GM21381 (cell line): ENCODE data around the gene SPRING1.
"Not testable (repeated sequence)": the region's sequence is repeated elsewhere in the genome, so short reads cannot be mapped to it uniquely, and the experiment has no call there.

Source experiments
- ATAC-seq: cut with Tn5 transposase; IDR thresholded peaks from one replicate; pipeline ENCODE4 v1.9.1; 2021; ENCODE audit warnings: mild to moderate bottlenecking, moderate library complexity; ENCODE audit not compliant: unreplicated experiment

The SPRING1 gene

DNA sequence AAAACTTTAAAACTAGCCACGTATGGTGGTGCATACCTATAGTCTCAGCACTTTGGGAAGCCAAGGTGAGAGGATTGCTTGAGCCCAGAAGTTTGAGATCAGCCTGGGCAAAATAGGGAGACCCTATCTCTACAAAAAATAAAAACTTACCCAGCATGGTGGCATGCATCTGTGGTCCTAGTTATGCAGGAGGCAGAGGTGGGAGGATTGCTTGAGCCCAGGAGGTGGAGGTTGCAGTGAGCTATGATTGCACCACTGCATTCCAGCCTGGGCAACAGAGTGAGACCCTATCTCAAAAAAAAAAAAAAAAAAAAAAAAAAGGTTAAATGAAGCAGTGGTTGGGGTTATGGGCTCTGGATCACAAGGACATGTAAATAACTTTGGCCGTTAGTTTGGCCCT lies 4.9 kb upstream of the SPRING1 start:
- ATAC-seq = not testable (repeated sequence)

DNA sequence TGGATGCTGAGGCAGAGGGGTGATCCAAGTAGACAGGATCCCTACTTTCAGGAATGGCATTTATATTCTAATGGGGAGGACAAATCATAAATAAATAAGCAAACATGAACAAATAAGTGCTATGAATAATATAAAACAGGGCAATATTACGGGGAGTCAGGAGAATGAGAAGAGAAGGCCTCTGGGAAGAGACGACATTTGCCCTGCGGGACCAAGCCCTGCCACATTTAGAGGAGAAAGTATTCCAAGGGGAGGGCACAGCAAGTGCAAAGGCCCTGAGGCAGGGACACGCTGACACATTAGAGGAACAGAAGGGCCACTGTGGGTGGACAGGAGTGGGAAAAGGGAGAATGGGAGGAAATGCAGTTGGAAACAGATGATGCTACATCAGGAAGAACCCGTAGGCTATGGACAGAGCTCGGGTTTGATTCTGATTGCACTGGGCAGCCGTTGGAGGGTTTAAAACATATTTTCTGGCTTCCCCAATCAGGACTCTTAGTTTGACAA lies 1.6 kb upstream of the SPRING1 start:
- ATAC-seq = no peak

DNA sequence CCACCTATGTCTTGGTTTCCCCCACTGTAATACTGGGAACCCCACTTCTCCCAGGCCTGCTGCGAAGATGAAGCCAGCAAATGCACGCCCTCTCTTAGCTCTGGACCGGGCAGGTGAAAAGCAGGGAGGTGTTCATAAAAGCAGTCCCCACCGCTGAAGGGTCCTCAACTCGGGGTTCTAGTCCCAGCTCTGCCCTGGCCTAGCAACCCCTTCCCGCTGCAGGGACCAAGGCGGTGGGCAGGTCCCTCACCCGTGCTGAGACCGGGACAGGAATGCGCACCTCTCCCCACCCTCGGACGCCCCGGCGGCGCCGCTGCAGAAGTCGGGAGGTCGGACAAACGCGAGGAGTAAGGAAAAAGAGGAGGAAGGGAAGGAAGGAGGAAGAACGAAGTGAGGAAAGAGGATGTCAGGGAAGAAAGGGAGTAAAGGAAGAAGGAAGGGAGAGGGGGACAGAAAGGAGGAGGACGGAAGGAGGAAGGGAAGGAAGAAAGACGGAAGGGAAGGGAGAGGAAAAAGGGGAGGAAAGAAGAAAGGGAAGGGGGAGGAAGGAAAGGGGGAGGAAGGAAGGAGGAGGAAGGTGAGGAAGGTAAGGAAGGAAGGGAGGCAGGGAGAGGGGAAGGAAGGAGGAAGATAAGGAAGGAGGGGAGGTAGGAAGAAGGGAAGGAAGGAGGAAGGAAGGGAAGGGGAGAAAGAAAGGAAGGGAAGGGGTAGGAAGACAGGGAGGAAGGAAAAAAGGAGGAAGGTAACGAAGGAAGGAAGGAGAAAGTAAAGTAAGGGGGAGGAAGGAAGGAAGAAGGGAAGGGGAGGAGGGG lies 701 bp downstream of the SPRING1 start:
- ATAC-seq = no peak

DNA sequence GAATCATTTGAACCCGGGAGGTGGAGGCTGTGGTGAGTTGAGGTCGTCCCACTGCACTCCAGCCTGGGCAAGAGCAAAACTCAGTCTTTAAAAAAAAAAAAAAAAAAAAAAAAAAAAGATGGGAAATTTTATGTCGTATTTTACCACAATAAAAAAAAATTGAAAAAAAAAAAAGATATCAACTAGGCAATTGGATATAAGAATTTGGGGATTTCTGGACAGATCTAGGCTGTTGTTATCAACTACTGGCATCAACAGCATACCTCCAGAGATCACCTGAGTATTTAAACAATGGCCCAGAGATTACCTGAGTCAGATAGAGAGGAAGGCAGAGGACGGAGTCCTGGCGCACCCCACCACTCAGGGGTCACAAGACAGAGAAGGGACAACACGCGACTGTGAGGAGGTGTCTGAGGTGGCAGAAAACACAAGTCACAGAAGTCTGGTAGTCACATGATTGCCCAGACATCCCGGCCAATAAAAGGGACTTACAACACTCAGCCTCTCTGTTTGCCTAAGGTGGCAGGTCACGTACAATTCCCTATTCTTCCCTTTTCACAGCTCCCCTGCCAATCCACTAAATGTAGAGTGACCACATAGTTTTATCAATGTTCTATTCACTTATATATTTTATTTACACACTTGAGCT lies 1.8 kb downstream of the SPRING1 start:
- no peak for ATAC-seq

DNA sequence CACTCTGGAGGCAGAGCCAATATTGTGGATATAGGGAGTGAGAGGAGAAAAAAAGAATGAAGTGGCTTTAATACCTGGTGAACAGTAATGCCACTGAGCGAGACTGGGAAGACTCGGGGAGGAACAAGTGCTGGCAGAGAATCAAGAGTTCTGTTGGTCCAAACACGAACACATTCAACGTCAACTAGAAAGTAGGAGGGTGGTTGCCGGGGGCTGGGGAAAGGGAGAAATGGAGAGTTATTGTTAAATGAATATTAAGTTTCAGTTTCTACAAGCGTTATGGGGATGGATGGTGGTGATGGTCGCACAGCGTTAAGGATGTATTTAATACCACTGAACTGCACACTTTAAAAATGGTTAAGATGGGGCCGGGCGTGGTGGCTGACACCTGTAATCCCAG lies 2.8 kb downstream of the SPRING1 start:
- no peak for ATAC-seq

DNA sequence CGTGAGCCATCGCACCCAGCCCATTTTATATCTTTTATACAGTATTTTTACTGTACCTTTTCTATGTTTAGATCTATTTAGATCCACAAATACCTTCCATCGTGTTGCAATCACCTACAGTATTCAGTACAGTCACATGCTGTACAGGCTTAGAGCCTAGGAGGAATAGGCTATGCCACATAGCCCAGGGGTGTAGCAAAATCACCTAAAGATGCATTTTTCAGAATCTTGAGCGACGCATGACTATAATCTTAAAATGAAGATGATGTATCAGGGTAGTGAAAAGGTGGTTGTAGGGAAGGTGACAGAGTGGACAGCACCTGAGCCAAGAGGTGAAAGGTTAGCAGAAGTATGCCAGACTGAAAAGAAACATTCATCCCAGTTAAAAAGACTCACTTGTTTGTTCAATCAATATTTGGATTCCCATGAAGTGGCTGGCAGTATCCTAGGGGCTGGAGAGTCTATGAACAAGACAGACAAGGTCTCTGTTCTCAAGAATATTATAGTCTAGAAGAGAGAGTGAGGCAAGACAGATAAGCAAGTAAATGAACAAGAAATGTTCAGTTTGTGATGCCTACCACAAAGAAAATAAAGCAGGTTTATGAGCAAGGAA lies 3.6 kb downstream of the SPRING1 start:
- ATAC-seq = no peak

DNA sequence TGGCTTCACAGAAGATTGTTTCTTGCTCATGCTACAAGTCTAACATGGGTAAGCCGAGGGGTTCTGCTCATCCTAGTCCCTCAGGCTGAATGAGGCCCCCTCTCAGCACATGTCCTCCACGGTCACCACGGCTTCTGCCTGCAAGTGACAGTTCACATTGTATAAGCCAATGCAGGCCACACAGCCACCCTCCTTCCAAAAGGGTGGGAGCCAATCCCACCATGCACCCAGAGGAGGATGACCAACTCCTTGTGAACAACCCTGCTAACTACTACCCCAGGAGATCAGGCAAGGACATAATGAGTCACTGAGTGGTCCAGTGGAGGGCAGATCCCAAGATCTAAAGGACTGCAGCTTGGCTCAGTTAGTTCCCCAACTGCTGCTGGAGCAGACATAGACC lies 6.1 kb downstream of the SPRING1 start:
- no peak for ATAC-seq

DNA sequence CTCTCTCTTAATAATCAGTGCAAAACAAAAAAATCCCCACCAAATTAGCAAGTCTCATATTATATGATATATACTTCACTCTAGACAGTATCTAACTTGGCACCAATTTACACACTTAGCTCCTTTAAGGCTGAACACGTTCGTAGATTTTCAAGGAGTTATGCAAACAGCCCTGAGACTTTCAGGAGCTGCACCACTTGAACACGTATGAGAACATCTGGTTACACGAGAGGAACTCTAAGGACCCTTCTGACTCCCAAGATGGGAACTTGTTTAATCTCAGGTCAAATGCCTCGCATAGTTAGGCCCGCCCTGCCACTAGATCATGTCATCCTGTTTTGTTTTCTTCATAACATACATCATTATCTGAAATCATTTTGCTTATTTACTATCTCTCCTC lies 10.0 kb downstream of the SPRING1 start:
- ATAC-seq = no peak

DNA sequence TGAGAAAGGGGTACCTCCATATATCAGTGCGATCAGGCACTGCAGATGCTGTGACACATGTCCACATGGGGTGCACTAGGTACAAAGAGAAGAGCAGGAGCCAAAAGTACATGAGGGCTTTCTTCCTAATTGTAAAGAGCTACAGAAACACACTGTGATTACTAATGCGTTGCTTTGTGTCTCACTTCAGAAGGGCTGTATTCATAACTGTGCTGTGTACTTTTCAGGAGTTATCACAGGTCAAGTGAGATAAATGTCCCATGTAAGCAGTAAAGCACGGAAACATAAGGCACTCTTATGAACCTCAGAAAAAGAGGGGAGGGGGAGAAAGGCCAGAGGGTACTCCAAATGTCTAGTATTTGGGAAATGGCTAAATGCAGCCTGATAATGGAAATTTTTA lies 10.6 kb downstream of the SPRING1 start:
- no peak for ATAC-seq

DNA sequence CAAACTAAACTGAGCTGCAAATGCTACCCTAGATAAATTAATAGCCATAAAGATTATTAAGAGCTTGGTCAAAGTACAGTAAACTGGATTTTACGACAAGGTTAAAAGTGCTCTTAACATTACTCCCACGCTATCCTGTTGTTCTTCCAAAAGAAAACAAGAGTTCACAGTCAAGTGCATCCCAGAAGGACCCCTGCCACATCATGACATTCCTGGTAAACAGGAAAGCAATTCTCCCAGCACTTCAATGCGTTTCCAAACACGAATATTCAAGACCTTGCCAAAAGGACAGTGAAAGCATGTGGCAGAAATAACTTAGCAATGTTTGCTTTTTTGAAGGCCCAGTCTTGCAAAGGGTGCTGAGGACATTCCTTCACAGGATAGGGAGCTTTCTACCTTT lies 11.2 kb downstream of the SPRING1 start:
- ATAC-seq = no peak

DNA sequence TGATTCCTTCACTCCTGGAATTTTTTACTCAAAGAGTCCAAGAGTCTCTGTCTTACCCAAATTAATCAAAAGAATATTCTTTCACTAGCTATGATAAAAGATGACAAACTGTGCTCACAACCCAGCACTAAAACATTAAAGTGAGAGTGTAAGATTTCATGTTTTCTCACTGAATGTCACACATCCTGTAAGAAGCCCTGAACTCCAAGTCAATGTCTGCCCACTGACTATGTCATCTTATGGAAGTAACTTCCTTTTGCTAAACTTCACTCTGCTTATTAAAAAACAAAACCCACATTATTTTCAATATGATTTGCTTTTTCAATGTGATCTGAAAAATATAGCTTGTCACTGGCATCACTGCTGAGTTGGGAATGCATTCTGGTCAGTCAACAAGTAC lies 15.6 kb downstream of the SPRING1 start:
- ATAC-seq = no peak

DNA sequence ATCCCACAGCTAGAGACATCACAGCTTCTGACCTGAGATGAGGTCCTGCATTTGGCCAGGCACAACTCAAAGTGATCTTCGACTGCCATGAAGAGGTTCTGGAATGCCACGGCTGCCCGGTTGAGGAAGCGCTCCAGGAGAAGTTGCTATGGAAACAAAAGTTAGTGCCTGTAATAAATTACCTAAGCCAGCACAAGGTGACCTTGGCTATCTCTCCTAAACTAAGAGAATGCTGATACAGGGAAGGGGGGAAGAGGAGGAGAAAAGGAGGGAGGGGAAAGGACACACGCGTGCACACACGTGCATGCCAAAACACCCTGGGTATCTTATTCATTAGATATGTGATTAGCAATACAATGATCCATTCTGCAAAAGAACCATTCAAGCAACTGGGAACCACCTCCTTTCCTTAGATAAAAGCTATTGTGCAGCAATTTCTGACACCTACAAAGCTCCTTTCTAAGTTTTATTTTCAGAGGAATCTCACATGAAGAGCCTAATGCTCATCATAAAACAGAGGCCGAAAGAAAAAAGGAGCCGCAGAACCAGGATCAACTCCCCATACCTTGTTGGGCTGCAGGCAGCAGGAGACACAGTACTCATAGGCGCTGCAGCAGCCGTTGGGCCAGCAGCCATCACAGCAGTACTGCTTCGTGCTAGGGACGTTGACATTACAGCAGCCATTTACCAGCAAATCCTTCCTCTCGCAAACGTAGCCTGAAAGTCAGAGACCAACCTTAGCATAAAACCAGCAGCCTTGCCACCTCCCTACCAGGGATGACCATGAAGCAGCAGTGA lies 17.9 kb downstream of the SPRING1 start:
- no peak for ATAC-seq

DNA sequence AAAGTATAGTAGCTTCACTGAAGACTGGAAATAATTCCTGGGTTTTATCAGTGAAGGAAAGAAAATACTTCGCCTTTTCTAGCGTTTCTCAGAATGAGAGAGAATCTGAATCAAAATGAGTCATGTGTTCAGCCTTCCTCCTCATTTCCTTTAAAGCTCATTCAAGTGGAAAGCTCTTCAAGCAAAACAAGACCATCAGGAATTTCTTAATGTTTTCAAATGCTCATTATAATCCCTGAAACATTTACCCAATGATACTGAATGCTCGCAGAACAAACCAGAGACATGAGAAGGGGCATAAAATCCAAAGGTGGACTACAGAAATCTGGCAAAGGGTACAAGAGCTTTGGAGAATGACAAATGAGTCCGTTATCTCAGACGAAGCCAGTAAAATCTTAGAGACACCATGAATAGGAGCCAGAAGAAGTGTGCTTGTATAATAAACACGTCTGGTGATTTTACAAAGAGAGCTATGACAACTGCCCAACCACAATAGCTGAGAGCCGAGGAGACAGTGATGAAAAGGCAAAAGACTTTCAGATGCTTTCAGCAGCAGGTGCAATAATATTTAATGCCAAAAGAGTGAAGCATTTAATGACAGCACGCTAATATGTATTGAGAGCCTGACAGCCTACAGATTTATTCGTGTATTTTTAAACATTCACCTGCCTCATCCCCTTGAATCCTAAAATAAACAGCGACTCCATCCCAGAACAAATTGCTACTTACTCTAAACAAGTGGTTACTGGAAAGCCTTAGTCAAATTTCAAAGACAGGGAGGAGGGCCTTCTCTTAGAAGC lies 19.0 kb downstream of the SPRING1 start:
- no peak for ATAC-seq

DNA sequence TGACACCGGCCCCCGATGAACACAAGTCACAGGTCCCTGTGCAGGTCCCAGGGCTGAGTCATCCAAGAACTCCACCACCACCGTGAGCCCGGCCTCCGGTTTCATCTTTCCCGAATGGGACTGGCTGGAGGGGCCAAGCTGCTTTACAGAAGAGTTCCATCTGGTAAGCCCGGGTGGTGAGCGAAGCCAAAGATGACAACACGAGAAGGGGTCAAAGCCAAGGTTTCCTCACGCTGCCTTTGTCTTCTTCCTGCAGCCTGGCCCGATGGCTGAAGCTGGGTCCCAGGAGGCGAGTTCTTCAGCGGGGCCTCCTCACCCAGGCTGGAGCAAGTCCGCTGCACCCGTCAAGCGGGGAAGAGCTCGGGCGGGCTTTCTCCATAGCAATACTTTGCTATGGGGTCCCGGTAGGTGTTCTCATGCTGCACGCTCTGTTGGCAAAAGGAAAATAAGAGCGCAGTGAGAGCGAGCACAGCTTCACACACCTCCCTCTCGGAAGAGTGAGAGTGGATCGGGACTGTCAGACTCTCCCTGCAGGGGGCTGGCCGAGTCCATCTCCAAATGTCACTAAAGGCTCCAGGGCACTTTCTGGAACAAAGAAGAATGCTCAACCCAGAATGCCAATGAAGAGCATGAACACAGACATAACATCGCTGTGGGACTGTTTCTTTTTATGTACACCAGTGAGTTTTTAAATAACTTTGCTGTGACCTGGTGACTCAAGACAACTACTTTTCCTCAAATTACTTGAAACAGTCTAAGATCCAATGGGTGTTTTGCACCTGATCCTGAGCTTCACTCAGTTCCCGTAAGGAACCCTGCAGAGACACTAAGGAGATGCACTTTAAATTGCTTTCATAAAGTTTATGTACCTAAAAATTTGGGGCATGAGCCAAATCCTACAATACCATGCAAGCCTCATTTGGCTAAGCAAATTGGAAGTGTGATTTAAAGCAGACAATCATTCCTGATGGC lies 20.1 kb downstream of the SPRING1 start:
- ATAC-seq = no peak

DNA sequence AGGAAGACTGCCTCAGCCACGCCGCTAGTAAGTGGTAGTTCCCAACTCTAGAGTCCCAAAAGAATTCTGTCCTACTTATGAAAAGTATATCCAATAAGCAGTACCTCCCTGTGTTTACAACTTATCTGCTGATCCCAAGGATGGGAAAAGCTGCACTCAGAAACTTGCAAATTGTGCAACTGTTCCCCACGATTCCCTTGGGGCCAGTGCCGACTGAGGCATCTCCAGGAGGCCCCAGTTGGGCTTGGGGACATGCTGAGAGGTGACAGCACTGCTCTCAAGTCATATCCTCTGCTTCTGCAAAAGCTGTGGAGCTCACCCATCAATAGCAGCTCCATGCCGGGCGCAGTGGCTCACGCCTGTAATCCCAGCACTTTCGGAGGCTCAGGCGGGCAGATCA lies 23.7 kb downstream of the SPRING1 start:
- no peak for ATAC-seq

DNA sequence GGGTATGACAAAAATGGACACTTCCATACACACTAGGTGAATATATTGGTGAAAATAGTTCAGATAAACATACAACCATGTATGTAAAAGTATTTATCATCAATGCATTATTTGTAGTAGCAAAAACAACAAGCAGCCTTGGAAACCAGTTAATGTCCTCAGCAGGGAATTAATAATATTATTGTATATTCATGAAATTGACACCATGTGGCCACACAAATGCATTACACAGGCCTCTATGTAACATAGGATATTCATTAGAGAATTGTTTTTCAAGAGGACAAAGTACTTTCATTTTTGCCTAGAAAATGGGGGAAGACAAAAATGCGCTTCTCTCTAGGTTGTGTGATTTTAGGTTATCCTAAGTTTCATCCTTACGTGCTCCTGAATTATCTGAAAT lies 24.3 kb downstream of the SPRING1 start:
- ATAC-seq = no peak

DNA sequence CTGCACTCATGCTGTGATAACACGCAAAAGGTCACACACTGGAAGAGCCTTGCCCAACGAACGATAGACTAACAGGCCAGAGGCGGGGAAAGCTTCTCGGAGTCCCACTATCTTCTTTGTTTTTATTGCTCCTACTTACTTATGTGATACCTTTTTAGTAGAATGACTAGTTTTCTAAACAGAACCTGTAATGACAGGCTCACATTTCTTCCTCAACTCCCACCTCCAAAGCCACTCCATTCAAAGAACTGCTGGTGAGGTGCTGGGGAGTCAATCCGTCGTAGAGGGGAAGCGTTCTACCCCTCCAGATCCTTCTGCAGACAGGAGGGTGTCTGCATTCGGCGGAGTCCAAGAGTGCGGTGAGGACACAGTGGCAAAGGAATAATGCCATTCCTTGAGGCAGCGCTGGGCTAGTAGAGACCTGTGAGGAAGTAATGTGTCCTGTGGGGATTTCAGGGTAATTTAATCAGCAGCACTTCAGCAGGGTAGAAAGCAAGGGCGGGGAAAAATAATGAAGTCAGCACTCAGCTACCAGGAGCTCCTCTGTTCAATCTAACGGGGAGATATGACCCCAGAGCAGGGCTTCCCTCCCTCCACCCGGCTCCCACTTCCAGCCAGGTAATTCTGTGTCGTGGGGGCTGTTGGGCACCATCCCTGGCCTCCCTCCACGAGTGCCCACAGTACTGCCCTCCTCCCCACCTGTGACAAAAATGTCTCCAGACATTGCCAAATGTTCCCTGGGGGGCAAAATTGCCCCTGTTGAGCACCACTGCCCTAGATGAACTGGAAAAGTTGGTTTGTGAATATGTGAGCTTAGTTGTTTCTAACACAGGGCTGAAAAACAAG lies 25.2 kb downstream of the SPRING1 start:
- no peak for ATAC-seq
